HEK293T (cell line): ENCODE data around the gene AIF1.

Experiments
- HDGF ChIP-seq: fragments of 450-650 bp; IDR thresholded peaks from 2 replicates; pipeline ENCODE4 v1.6.1; 2017; ENCODE audit warnings: antibody characterized with exemption, borderline replicate concordance
- SUZ12 ChIP-seq: fragments of 450-650 bp; IDR thresholded peaks from 2 replicates; pipeline ENCODE4 v1.6.1; 2016; ENCODE audit warnings: mild to moderate bottlenecking
- TARDBP ChIP-seq: fragments of 450-650 bp; IDR thresholded peaks from 2 replicates; pipeline ENCODE4 v1.6.1; 2016

GRCh38 chr6:31568537-31568961, 46.5 kb upstream of the AIF1 start:
- TF ChIP-seq SUZ12 (no peak), HDGF (no peak), TARDBP (no peak)
